HCEC 1CT (cell line): Measurements from ENCODE around the gene RSPRY1.

Experiments
- DNase-seq: peaks from one replicate; pipeline ENCODE4 v3.0.0-alpha.2; 2017

RSPRY1 gene

GRCh38 chr16:57224651-57225335 is 38.7 kb downstream of the RSPRY1 start:
- no peak for DNase-seq

DNA sequence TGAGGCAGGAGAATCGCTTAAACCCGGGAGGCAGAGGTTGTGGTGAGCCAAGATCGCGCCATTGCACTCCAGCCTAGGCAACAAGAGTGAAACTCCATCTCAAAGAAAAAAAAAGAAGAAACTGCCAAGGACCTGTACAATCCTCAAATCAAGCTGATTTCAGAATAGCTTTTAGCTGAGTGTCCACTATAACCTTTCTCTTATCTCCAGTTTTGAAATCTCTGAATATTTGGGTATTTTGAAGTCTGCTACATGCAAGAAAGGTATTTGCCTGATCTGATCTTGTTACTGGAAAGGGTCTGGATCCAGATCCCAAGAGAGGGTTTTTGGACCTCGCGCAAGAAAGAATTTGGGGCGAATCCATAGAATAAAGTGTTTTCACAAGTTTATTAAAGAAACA is 39.8 kb downstream of the RSPRY1 start:
- no peak for DNase-seq

DNA sequence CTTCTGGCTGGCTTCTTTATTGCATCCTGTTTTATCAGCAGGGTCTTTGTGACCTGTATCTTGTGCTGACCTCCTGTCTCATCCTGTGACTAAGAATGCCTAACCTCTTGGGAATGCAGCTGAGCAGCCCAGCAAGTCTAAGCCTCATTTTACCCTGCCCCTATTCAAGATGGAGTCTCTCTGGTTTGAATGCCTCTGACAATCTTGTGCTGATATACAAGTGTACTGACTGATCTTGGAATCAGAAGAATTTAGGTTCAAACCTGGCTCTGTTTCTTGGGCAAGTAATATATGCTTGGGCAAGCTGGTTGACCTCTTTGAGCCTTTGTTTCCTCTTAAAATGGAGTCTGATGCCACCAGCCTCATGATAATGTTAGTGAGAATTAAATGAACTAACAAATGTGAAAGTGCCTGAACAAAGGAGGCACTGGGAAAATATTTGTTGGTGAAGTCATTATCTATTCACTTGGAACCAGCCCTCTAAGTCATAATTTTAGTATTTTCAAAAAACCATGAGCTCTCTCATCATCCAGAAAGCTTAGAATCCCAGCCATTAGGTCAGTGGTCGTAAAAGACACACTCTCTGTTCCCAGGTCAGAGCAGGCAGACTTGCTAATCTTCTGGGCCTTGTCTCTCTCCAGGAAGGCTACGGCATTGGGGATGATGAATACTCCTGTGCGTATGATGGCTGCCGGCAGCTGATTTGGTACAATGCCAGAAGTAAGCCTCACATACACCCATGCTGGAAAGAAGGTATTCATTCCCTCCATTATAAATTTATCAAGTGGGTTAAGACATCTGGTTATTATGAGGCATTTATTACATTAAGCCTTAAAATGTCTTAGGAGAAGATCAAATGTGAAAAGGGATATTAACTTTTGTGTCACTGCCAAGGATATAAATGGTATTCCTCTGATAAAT is 40.8 kb downstream of the RSPRY1 start:
- no peak for DNase-seq

GRCh38 chr16:57229079-57229478 is 43.0 kb downstream of the RSPRY1 start:
- no peak for DNase-seq

DNA sequence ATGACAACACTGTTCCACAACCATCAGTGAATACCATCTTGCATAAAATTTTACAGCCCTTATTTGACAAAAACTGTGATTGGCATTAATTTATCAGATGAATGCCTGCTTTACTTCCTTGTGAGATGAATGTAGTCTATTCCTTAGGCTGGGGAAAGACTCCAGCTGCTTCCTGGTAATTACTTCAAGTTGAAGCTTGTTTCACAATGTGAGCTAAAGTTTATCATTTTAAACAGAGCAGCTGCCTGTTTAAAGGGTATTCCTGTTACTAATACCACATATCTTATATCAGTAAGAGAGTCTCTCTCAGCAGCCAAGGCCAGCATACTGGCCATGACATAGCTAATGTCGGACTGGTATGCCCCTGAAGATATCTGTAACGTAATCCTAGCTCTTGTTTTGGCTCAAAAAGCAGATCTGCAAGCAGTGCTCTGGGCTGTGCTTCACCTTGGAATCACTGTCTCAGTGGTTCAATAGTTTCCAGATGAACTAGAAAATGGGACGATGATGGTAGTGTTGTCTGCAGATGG is 45.8 kb downstream of the RSPRY1 start:
- DNase-seq = no peak

GRCh38 chr16:57233944-57234706 is 48.0 kb downstream of the RSPRY1 start:
- no peak for DNase-seq

GRCh38 chr16:57234707-57235092 is 48.6 kb downstream of the RSPRY1 start:
- DNase-seq = no peak

DNA sequence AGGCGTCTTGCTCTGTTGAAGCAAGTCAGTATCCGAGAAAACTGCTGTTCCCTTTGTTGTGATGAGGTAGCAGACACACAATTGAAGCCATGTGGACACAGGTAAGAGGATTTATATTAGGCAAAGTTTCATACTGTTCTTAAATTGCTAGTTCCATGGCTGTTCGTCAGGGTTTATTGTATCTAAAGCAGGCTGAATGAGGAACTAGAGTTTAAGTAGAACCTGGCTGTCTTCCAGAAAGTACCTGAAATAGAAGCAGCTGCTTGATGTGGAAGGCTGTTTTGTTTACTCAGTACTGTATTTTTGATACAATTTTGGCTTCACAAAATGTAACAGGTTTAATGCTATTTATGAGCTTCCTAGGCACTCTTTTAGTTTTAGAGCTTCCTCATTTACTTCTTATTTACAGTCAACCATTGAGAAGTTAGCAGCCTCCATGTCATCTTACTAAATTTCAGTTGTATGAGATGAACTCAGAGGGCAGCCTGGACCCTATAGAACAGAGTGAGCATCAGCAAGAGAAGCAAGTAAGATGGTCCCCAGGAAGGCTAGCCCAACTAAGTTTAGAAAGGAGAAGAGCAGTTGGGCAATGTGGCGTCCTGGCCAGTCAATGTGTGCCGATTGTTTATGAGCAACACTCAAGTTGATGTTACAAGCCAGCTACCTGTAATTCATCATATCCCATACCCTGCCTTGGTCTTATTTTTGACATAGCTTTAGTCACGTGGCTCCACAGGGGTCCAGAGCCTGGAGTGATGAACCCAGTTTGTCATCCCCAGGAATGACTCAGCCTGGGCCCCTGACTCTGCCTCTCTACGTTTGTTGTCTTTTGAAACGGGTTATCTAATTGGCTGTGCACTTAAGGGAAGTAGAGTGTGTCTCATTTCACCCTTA is 49.2 kb downstream of the RSPRY1 start:
- peak; percentile 26 for DNase-seq

DNA sequence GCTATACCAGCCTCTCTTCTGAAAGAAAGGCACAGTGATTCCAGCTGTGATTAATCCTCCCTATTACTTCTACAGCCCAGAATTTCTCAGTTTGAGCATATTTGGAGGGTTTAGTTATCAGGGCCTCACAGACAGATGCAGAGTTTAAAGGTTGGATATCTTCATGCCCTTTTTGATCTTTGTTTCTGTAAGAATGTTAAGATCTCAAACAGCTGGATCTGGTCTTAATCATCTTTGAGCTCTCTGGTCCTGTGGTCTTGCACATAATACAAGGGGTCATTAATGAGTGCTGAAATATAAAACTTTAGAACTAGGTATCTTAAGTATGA is 49.9 kb downstream of the RSPRY1 start:
- DNase-seq = no peak

GRCh38 chr16:57238682-57239081 is 52.6 kb downstream of the RSPRY1 start:
- DNase-seq = no peak

DNA sequence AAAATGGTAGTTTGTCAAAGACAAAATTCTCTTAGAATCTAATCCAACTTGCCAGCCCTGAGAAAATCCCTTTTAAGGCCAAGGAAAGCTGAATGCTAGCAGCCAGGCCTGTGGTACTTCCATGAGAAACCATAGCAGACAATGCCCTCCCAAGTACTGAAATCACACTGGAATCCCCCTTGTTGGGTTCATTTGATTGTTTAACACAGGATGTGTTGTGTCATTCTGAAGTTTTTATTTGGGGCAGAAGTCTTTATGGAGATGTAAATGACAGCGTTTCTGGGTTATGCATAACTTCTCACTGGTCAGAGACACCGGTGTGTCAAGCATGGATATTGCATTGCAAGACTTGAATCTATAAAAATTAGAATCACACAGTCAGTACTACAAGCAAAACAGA is 53.0 kb downstream of the RSPRY1 start:
- DNase-seq = no peak

- no peak for DNase-seq
Measured at GRCh38 chr16:57240851-57241250, 54.7 kb downstream of the RSPRY1 start.

GRCh38 chr16:57242650-57243049 is 56.5 kb downstream of the RSPRY1 start:
- no peak for DNase-seq

GRCh38 chr16:57244463-57244766 is 58.3 kb downstream of the RSPRY1 start:
- DNase-seq = no peak

DNA sequence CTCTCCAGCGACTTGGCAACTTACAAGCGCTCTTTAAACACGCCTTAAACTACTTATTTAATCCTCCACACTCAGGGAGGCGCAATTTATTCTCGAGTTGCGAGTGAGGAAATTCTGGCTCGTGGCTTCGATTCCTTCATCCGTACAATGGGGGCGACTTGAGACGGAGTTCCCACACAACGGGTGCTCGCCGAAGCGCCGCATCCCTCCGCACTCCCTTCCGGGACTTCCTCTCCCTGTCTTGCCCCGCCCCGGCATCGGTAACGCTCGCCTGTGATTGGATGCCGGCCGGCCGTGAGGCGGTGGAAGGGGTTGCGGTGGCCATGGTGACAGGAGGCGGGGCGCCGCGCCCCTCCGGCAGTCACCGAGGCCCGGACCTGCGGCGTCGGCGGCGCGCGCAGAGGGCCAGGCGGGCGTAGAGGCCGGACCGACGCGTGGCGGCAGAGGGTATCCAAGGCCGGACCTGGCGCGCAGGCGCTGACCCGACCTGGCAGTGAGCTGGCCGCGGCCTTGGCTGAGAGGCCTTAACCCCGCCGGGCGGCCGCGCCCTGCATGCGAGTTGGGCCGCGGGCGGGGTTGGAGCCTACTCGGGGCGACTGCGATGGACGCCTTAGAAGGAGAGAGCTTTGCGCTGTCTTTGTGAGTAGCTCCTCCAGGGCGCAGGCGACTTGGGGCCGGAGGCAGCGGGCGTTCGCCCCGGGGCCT is 58.8 kb downstream of the RSPRY1 start, which contains the start of gene ARL2BP:
ARL2BP (plus strand) TSS at position 493 of the 705 bp plus-strand sequence; CDS start at position 602, 109 bp downstream.
- peak; percentile 97 for DNase-seq

GRCh38 chr16:57245472-57246113 is 59.5 kb downstream of the RSPRY1 start:
- no peak for DNase-seq

GRCh38 chr16:57251352-57251751 is 65.2 kb downstream of the RSPRY1 start:
- DNase-seq = no peak

DNA sequence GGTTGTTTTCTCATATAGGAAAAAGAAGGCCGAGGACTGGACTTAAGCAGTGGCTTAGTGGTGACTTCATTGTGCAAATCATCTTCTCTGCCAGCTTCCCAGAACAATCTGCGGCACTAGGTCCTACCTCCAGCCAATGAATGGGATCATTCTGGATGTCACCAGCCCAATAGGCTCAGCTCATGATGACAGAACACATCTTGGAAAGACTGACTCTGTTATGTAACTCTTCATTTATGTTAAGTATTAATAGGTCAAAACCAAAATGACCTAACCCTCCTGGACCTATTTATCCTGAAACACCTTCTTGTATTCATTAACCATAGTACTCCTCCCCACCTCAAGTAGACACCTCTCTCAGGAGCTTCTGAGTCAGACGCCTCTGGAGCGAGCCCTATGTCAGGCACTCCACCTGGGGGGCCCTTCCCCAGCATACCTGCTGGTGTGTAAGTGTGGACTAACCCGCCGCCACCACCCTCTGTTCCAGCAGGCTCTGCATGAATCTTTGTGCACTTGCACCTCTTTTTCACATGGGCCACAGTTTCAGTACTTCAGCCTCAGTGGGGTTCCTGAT is 66.1 kb downstream of the RSPRY1 start:
- no peak for DNase-seq

DNA sequence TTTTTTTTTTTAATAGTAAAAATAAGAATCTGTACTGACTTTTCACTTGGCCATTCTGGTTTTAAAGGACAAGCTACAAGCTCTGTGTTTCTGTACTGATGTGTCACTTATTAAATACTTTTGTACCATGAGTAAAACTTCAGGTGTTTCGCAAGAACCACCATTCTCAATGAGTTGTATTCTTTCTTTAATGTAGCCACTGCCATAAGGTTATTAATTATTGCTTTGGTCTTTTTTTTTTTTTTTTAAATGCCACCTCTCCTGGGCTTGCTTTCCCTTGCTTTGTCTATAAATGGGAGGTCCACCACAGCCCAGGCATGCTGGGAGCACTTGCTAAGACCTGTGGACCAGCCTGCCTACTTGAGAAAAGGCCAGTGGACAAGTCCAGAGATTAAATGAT is 67.3 kb downstream of the RSPRY1 start:
- no peak for DNase-seq

GRCh38 chr16:57255686-57256415 is 69.7 kb downstream of the RSPRY1 start:
- no peak for DNase-seq
